Sigmoid colon (tissue), 7 donors: ENCODE measurements around the gene BRPF1. TPM values are rescaled to one million over a fixed set of nuclear protein-coding genes. Genes with fewer than 3 reads are reported as not detected.
A peak's percentile ranks its signal among the peaks of the same experiment; 100 is the strongest.

Source experiments
- DNase-seq: peaks from one replicate; pipeline ENCODE4 v3.0.0-alpha.2; 2019
- H3K27ac ChIP-seq, 4 donors: fragments of 200-600 bp; sonication (generic); one replicate each; pipeline ENCODE4 v1.5.1; 2016 to 2019; ENCODE audit warnings: mild to moderate bottlenecking in 1 of 4
- H3K27me3 ChIP-seq, 3 donors: fragments of 200-600 bp; sonication (generic); one replicate each; pipeline ENCODE4 v1.5.1; 2019; ENCODE audit warnings: mild to moderate bottlenecking in 1 of 3
- H3K36me3 ChIP-seq, 4 donors: fragments of 200-600 bp; sonication (generic); one replicate each; pipeline ENCODE4 v1.5.1; 2016 to 2019
- H3K4me1 ChIP-seq, 4 donors: fragments of 200-600 bp; sonication (generic); one replicate each; pipeline ENCODE4 v1.5.1; 2017 to 2019
- H3K4me3 ChIP-seq, 4 donors: fragments of 200-600 bp; sonication (generic); one replicate each; pipeline ENCODE4 v1.5.1; 2017 to 2019; ENCODE audit warnings: mild to moderate bottlenecking in 2 of 4, moderate library complexity in 1 of 4
- H3K9me3 ChIP-seq, 4 donors: fragments of 200-600 bp in 3 of 4; sonication (generic) in 3 of 4; one replicate each; pipeline versions ENCODE4 v1.5.1 to v1.6.1; 2013 to 2019
- EP300 ChIP-seq, 4 donors: sonication (generic); formaldehyde crosslinking; IDR thresholded peaks; one replicate each; pipeline ENCODE4 v1.6.1; 2017; ENCODE audit warnings: antibody characterized with exemption in 4 of 4
- POLR2A ChIP-seq, 2 donors: fragments of 450-650 bp; IDR thresholded peaks; one replicate each; pipeline ENCODE4 v1.6.1; 2016; ENCODE audit warnings: antibody characterized with exemption in 2 of 2, mild to moderate bottlenecking in 2 of 2, moderate library complexity in 2 of 2
- POLR2AphosphoS5 ChIP-seq, 4 donors: sonication (generic); formaldehyde crosslinking; IDR thresholded peaks; one replicate each; pipeline ENCODE4 v1.6.1; 2017; ENCODE audit warnings: antibody characterized with exemption in 4 of 4
- WGBS, 2 donors: extraction: QIAGEN DNeasy Blood & Tissue Kit; methylation state at CpG; one replicate each; pipeline ENCODE4 v1.1.7; 2013; 5-methylcytosine and 5-hydroxymethylcytosine counted together
- intact Hi-C: fragments of 100-400 bp; cut with DNase I; formaldehyde crosslinking; loops from one replicate; pipeline ENCODE4 v1.15.1; 2023
- polyA plus RNA-seq, 3 donors: library from polyadenylated mRNA; stranded (reverse); fragments of 200-250 nt; gene quantifications; one replicate each; pipeline ENCODE4 v1.2.3, GENCODE V29; 2013
- total RNA-seq, 4 donors: library from RNA; depleted of rRNA; stranded (reverse); fragments of >200 nt; gene quantifications; one replicate each; pipeline ENCODE4 v1.1.0, GENCODE V29; 2016
- TF ChIP-seq, protein P1 (sequence below), 4 experiments: fragments of 450-650 bp in 3 of 4; fragments of 200-600 bp in 1 of 4; IDR thresholded peaks; one replicate each; pipeline ENCODE4 v1.5.1; 2016 to 2019; ENCODE audit warnings: antibody characterized with exemption in 4 of 4, mild to moderate bottlenecking in 3 of 4, moderate library complexity in 2 of 4
- donor health status: healthy with polysubstance abuse.
- donor health status: Bipolar disorder and iron deficiency.
- donor health status: healthy.

Gene BRPF1
- total and polyA plus RNA-seq, 7 donors = 3.5 to 18.6 (median 12.6) TPM

DNA sequence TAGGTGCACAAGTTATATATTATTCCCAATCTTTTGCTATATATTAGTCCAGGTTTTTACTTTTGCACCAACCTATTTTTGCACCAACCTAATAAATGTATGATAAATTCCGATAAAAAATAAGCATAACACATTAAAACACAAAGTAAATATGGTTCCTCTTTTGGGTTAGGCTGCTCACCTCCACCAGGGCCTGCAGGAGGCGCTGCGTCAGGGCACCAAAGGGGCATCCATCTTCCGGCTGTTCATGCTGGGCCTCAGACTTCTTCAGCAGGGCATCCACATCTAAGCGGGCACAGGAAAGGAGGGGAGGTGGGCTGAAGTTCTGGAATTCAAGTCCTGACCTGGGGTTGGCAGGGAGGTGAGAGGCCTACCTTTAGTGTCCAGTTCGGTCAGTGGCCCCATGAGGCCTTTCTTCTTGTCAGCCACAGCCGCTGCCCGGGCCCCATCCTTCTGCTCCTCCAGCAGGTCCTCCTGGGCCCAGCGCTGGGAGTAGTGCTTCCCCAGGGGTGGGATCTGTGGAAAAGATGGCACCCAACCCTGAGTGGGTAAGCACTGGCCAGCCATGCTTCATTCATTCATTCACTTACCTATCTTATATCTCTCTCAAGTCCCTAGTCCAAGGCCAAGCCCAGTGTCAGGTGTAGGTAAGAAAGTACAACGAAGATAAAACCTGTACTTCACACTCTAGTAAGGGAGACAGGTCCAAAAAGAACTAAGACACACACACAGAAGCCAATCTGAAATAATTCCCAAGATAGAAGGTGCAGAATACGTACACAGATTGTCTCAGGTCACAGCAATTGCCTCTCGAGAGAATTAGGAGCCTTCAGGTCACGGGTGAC, 55.5 kb downstream of the BRPF1 start:
- intact Hi-C loops = no loop called here
- no peak for DNase-seq
- TF ChIP-seq, protein P1, sequence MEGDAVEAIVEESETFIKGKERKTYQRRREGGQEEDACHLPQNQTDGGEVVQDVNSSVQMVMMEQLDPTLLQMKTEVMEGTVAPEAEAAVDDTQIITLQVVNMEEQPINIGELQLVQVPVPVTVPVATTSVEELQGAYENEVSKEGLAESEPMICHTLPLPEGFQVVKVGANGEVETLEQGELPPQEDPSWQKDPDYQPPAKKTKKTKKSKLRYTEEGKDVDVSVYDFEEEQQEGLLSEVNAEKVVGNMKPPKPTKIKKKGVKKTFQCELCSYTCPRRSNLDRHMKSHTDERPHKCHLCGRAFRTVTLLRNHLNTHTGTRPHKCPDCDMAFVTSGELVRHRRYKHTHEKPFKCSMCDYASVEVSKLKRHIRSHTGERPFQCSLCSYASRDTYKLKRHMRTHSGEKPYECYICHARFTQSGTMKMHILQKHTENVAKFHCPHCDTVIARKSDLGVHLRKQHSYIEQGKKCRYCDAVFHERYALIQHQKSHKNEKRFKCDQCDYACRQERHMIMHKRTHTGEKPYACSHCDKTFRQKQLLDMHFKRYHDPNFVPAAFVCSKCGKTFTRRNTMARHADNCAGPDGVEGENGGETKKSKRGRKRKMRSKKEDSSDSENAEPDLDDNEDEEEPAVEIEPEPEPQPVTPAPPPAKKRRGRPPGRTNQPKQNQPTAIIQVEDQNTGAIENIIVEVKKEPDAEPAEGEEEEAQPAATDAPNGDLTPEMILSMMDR (IDR thresholded peaks at IDR 0.05) = peak in 1 of 4 experiments; percentile 13
- TF ChIP-seq POLR2A (IDR thresholded peaks at IDR 0.05) = no peak
- H3K4me3 ChIP-seq = no peak overlapping the region
- H3K4me1 ChIP-seq = peaks cover 0 to 19% (median 16%) of the 10 kb centered on the region in 4 donors
- H3K36me3 ChIP-seq = peaks cover 26 to 82% (median 39%) of the 10 kb centered on the region in 4 donors
- no peak overlapping the region for H3K27ac ChIP-seq
- 89 to 94% methylated on average over 13 of the region's 13 CpGs for WGBS, 2 donors
- H3K9me3 ChIP-seq = no peaks in the 10 kb centered on the region
- no peaks in the 10 kb centered on the region for H3K27me3 ChIP-seq

DNA sequence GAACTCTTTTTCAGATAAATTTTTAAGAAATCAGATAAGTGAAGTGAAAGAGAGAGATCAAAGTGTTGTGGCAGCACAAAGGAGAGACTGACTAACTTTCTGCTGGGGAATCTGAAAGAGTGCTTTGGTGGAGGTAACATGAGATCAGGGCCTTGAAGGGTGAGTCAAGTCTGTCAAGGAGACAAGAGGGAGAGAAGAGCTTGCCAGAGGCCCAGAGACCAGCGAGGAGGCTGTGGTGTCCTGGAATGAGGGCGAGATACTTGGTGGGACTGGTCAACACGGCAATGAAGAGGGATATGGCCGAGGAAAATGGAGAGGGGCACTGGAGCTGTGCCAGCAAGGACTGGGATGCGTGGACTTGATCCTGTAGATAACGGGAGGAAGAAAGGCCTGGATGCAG, 56.2 kb downstream of the BRPF1 start:
- H3K36me3 ChIP-seq = peaks cover 22 to 76% (median 37%) of the 10 kb centered on the region in 4 donors
- H3K27ac ChIP-seq = no peak overlapping the region
- peaks cover 0 to 19% (median 16%) of the 10 kb centered on the region in 4 donors for H3K4me1 ChIP-seq
- H3K9me3 ChIP-seq = no peaks in the 10 kb centered on the region
- no peak for TF ChIP-seq POLR2AphosphoS5 (IDR thresholded peaks at IDR 0.05)
- TF ChIP-seq EP300 (IDR thresholded peaks at IDR 0.05) = no peak
- TF ChIP-seq, protein P1 (IDR thresholded peaks at IDR 0.05) = no peak
- no peak for TF ChIP-seq POLR2A (IDR thresholded peaks at IDR 0.05)
- H3K27me3 ChIP-seq = no peaks in the 10 kb centered on the region
- intact Hi-C loops = no loop called here
- DNase-seq = no peak
- no peak overlapping the region for H3K4me3 ChIP-seq
- 87% methylated on average over 6 of the region's 6 CpGs for WGBS, 2 donors

DNA sequence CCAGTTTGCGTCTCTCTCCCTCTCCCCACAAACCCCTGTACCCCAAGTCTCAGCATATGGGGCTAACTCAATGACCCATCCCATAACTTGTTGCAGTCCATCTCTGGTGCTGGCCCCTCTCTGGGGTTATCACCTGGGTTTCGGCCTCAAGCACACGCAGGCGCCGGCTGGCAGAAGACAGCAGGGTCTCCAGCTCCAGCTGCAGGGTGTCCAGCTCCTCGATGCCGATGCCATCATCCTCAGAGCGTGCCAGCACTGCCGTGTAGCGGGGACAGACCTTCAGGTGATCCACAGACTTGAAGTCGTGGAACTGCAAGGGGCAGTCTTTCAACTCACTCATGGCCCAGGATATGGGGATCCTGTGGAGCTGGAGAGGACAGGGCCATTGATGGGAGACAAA, 59.6 kb downstream of the BRPF1 start:
- TF ChIP-seq POLR2AphosphoS5 (IDR thresholded peaks at IDR 0.05) (no peak), POLR2A (IDR thresholded peaks at IDR 0.05) (no peak), EP300 (IDR thresholded peaks at IDR 0.05) (no peak)
- TF ChIP-seq, protein P1 (IDR thresholded peaks at IDR 0.05) = no peak
- peak overlapping the region in 3 of 4 donors; percentile 86 to 98 (median 95) for H3K27ac ChIP-seq
- no peak for DNase-seq
- peaks cover 6 to 53% (median 23%) of the 10 kb centered on the region in 4 donors for H3K36me3 ChIP-seq
- H3K27me3 ChIP-seq = no peaks in the 10 kb centered on the region
- no peaks in the 10 kb centered on the region for H3K9me3 ChIP-seq
- 94% methylated on average over 11 of the region's 11 CpGs for WGBS, 2 donors
- H3K4me1 ChIP-seq = peaks cover 0 to 40% (median 36%) of the 10 kb centered on the region in 4 donors
- no peak overlapping the region for H3K4me3 ChIP-seq
- intact Hi-C loops = loop anchor here (5.0 kb wide), 1 partner anchor 59 kb away; the partner anchor contains the start of gene BRPF1

DNA sequence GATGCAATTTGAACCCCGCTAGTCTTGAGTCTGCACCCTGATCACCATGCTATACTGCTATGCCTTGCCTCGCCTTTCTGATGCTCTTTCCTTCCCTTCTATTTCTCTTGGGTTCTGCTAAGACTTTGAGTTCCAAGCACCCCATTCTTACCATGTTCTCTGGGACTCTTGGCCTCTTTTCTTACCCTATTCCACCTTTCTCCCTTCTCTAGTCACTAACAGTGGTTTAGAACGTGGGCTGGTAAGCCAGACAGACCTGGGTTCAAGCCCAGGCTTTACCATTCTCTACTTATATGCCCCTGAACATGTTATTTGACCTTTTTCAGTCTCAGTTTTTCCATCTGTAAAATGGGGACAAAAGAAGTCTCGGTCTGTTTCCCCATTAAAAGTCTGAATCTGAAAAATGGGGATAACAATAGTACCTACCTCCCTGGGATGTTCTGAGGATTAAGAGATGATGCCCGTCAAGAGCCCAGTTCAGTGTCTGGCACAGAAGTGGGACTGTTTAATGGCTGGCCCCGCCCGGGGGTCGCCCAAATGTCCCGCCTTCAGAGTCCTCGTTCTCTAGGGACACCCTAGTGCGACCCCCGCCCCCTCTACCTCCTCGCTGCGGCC, 60.4 kb downstream of the BRPF1 start:
- H3K4me1 ChIP-seq = peaks cover 0 to 40% (median 36%) of the 10 kb centered on the region in 4 donors
- no peaks in the 10 kb centered on the region for H3K27me3 ChIP-seq
- H3K9me3 ChIP-seq = no peaks in the 10 kb centered on the region
- H3K27ac ChIP-seq = peak overlapping the region; percentile 86 to 98 (median 96)
- intact Hi-C loops = loop anchor here (2.0 to 5.0 kb wide), 2 partner anchors 43 to 60 kb away; partner anchors contain the start of genes BRPF1 and OGG1
- DNase-seq = no peak
- H3K36me3 ChIP-seq = peaks cover 6 to 48% (median 19%) of the 10 kb centered on the region in 4 donors
- H3K4me3 ChIP-seq = peak overlapping the region; percentile 60 to 99 (median 84)
- TF ChIP-seq POLR2AphosphoS5 (IDR thresholded peaks at IDR 0.05) (no peak), EP300 (IDR thresholded peaks at IDR 0.05) (no peak), POLR2A (IDR thresholded peaks at IDR 0.05) (no peak)
- TF ChIP-seq, protein P1 (IDR thresholded peaks at IDR 0.05) = no peak
- 14% methylated on average over 14 of the region's 14 CpGs for WGBS, 2 donors
